Measurements from ENCODE around the gene PPIB.
A peak's percentile ranks its signal among the peaks of the same experiment; 100 is the strongest.

The PPIB gene

DNA sequence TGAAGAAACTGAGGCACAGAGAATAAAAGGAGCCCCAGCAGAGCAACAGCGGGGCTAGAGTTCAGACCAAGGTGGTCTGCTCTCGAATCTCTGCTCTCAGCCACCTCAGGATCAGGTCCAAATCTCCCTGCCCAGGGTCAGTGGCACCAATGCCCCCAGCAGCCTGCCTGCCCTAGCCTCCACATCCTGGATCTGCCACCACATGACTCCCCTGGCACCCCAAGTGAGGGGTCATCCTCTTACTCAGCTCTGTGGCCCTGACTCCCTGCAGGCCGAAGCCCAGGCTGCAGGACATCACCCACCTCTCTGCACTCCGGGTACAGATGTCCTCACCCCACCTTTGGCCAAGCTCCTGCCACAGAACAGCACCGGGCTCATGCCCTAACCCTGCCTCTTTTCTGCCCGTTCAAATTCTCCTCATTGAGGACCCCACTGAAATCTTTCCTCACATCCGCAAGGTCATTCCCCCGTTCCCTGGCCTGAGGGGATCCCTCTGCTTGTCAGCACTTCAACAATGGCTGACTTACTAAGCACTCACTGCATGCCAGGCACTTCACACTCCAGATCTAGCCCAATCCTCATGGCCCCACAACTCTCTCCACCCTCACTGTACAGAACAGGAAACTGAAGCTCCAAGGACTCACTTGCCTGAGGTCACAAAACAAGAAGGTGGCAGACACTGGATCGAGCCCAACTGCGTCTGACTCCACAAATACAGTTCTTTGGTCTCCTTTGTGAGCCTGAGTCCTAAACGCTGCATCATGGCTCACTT, 4.3 kb downstream of the PPIB start:
- no peak for DNase-seq (ENCODE audit: low spot score)

DNA sequence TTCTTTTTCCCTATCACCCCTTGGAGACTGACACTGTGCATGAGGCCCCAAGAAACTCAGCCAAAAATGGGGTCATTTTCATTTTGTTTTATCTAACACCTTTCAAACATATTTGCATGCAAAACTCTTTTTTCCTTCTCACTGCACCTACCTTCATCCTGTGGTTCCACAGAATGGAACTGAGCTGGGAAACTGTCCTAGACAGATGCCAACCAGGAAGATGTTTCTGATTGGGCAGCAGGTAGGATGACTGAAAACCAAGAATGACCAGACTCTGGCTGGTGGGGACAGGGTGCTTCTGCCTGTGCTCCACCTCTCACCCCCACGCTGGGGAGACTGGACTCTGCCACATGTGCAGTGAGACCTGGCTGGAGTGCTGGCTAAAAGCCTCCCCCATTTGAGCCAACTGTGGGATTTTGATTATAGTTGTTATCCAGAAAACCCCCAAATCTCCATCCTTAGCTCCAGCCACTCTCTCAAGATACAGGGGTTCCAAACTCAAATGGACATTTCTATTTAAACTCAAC, 5.2 kb downstream of the PPIB start:
- DNase-seq (ENCODE audit: low spot score): no peak

DNA sequence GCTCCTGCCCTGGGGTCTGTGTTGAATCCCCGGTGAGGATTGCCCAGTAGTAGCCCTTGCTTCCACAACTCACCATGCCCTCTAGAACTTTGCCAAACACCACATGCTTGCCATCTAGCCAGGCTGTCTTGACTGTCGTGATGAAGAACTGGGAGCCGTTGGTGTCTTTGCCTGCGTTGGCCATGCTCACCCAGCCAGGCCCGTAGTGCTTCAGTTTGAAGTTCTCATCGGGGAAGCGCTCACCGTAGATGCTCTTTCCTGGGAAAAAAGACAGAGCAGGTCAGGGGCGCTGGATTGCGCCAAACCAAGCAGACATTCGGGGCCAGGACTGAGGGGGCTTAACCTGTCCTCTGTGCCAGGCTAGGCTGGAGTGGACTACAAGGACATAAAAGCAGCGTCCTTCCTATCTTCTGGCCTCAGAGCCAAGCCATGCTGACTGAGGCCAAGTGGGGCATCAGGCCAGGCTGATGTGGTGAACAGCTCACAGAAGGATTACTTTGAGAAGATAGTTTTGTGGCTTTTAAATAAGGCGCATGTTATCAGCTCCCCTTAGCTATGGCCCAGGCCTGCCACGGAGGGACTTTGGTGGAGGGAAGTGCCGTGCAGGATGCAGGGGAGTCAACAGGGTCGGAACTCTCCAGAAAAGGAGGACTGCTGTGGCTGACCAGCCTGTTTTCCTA, 6.0 kb downstream of the PPIB start:
- DNase-seq (ENCODE audit: low spot score): no peak

DNA sequence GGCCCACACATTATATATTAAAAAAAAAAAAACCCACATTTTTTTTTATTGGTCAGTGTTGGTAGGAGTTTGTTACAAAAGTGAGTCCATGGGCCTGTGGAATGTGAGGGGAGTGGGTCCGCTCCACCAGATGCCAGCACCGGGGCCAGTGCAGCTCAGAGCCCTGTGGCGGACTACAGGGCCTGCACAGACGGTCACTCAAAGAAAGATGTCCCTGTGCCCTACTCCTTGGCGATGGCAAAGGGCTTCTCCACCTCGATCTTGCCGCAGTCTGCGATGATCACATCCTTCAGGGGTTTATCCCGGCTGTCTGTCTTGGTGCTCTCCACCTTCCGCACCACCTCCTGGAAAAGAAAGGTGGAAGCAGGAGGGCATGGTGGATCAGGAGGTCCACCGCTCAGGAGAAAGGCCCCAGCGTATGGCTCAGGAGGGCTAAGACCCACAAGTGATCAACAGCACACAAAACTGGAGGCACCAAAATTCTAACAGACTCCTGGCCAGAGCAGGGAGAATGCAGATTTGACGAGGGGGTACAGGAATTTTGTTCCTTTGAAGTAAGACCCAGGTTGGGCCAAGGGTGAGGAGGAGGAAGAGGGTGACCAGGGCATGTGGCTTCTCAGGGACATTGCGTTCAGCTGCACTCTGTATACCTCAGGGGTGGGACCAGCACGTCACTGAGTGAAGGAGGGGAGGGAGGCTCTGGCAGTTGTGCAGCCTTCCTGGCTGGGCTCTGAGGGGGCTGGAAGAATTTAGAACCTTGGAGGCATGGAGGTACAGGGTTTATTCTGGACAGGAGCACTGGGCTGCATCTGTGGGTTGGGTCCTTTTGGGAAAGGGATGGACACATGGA, 6.8 kb downstream of the PPIB start:
- no peak for DNase-seq (ENCODE audit: low spot score)

DNA sequence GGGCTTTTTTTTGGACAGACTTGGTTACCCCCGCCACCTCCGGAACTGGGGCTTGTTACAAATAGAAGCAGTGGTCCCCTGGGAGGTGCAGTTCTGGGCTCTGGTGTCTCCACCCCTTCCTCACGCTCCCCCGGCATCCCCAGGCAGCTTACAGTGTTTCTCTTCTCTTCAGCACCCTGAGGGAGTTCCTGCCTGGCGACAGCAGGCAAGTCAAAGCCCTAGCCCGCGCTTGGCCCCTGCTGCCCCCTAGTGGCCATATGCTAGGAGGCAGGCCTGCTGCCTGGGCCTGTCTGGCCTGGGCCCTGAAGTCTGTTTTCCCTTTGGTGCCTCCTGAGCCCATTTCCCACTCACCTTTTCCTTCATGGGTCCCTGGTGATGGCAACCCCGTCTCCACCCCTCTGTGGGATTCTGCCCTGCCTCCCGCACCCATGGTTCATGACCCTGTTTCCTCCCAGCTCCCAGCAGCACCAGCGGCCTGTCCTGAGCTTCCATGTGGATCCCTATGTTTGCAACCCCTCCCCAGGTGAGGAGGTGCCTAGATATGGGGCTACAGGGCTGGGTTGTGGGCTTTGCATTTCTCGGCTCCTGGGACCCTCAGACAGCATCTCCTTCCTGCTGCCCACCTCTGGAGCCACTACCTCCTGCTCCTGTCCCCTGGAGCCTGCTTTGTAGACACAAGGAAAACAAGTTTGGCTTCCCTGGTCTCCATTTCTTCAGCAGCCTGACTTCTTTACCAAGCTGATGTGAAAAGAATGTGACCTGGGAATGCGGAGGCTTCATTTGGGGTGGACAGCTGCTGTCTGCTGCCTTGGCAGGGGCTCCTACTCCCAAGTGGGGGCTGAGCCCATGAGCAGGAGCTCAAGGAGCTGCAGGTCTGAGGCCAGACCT, 9.1 kb downstream of the PPIB start:
- peak; percentile 94 for DNase-seq (ENCODE audit: low spot score)

DNA sequence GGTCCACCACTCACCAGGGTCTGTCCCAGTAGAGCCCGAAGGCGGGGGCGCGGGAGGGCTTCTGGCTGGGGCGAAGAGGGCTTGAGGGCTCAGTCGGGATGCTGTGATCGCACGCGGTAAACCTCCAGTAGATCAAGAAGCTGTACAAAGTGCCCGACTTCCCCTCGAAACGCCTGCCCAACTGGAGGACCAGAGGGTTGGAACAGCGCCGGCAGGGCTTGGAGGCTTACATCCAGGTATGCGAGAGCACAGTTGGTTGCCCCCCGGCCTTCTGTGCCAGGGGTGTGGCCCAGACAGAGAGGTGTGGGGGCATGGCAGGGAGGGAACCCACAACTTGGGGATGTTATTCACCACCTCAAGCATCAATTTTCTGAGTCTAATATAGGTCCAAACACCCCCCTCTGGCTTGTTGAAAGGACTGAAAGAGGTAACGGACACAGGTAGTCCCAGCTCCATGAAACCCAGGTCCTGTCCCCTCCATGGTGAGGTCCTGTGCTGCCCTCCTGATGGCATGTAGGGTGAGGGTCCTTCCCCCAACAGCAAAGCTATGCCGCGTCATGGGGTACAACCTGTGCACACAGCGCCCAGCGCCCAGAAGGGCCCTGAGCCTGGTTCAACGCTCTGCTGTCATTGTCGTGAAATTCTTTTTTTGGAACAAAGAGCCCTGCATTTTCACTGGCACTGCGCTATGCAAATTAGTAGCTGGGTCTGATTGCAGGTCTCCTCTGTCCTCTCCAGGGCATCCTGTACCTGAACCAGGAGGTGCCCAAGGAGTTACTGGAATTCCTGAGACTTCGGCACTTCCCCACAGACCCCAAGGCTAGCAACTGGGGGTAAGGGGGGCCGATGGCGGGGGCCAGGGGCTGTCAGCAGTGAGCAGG, 10.1 kb downstream of the PPIB start:
- DNase-seq (ENCODE audit: low spot score): no peak

- DNase-seq (ENCODE audit: low spot score): no peak
Measured at GRCh38 chr15:64151727-64152506, 10.9 kb downstream of the PPIB start, which contains the start of gene SNX22. TSS of gene SNX22 (plus strand) at chr15:64151731. CDS start at chr15:64151776, 45 bp downstream.

DNA sequence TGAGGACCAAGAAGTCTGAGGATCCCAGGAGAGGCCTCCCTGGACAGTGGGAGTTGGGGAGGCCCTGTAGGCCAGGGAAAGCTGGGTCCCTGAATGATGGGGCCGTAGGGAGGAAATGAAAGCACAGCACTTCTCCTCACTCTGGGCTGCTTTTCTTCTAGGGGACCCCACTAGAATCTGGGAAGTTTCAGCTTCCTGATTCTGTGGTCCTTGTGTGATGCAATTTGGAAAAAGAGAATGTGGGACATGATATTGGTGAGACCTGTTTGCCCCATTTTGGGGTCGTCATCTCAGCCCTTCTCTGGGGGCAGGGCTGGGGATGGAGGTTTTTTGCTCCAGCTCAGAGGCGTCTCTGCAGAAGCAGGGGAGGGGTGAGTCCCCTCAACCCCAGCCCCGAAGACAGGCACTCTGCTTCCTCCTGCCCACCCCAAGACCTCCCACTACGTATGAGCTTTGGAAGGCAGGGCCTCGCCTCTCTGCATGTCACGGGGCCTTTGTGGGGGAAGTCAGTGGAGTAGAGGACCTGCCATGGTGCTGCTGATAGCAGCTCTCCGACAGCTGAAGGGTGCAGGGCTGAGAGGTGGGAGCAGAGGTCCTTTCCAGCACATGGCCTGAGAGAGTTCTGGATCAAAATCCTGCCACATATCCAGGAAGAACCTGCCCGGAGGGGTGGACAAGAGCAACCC, 12.8 kb downstream of the PPIB start:
- DNase-seq (ENCODE audit: low spot score): no peak

GRCh38 chr15:64149424-64149823, 13.4 kb downstream of the PPIB start:
- peak; percentile 50 for DNase-seq (ENCODE audit: low spot score)

- DNase-seq (ENCODE audit: low spot score): no peak
Measured at GRCh38 chr15:64148581-64148980, 14.2 kb downstream of the PPIB start.

DNA sequence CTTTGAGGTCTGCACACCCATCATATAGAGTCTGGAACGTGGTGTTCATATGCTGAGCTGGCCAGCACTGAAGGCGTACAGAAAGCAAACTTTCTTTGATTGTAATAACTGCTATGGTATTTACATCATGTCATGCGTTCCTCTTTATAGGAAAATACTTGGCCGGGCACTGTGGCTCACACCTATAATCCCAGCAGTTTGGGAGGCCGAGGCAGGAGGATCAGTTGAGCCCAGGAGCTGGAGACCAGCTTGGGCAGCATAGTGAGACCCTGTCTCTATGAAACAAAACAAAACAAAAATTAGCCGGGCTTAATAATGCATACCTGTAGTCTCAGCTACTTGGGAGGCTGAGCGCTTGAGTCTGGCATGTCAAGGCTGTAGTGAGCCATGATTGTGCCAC, 14.7 kb downstream of the PPIB start:
- no peak for DNase-seq (ENCODE audit: low spot score)

- DNase-seq (ENCODE audit: low spot score): no peak
Measured at GRCh38 chr15:64146885-64147681, 15.7 kb downstream of the PPIB start.

DNA sequence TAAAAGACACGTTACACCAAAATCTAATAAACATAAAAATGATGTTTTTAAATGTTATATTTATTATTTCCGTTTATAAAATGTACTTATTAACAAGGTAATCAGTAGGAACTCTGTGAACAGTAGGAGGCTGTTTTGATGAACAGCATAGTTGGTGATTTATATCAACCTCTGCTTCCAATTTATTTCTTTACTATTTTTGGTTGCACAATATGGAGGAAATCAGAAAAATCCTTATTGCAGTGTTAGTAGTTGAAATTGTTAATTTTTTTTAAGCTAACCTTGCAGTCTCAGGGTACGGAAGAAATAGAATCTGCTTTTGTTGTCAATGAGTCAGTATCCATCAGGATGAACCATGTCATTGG, 16.3 kb downstream of the PPIB start:
- DNase-seq (ENCODE audit: low spot score): no peak

DNA sequence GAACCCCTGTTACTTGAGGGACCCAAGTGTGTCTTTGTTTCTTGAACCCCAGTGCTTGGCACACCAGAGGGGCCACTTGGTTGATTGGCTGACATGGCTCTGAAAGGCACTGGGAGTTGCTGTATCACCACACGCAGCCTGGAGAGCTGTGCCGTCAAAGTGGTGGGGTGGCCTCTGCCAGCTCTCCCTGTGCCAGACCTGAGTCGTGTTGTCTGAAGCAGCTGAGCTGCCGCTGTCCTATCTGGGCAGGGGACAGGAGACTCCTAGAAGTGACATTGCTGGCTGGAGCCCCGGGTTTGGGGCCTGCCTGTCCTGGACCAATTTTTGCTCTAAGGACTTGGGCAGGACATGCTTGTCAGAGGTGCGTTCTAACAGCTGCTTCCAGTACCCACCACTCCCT, 16.8 kb downstream of the PPIB start:
- no peak for DNase-seq (ENCODE audit: low spot score)

- DNase-seq (ENCODE audit: low spot score): no peak
Measured at GRCh38 chr15:64144565-64145281, 18.1 kb downstream of the PPIB start.

DNA sequence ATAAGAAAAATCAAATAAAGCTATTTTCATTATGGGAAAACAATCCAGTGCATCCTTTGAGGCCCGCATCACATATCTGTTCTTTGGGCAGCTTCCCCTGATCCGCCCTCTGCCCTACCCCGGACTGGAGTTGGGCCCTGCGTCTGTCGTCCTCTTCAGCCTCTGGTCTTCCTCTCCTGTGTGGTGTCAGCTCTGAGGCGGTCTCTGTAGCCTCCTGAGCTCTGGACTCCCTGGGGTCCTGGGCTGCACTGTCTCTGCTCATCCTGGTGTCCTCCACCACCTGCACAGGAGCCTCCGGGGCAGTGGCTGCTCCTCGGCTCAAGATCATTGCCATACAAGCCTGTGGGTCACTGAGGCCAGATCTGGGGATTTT, 18.6 kb downstream of the PPIB start:
- DNase-seq (ENCODE audit: low spot score): no peak

DNA sequence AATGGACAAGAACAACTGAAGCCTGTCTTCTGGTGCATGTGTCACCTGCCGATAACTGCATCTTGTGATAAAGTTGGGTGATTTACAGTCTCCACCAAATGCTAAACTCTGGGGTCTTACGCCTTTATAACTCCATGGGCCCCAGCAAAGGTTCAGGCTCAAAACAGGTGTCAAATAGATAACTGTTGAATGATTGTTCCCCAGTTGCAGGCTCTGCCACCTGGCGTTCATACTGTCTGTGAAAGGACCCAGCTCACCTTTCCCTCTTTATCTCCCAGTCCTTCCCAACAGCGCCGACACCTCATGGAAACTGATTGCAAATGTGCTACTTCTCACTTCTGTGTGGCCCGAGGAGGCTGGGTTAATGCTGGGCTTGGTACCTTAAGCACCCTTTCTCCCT, 19.5 kb downstream of the PPIB start:
- DNase-seq (ENCODE audit: low spot score): no peak
